OCI-LY1 (cell line): ENCODE data around the gene TCERG1L.

Experiments
- EZH2 ChIP-seq: fragments of 200-600 bp; sonication (generic), shearing (Covaris generic); IDR thresholded peaks from 2 replicates; pipeline ENCODE4 v1.8.0; 2017; ENCODE audit warnings: borderline replicate concordance, mixed run types, mild to moderate bottlenecking, antibody characterized with exemption, low read length, moderate library complexity, mixed read lengths
- TF ChIP-seq, protein P1 (sequence below): fragments of 200-600 bp; sonication (generic), shearing (Covaris generic); IDR thresholded peaks from 2 replicates; pipeline ENCODE4 v1.5.1; 2017; ENCODE audit warnings: mild to moderate bottlenecking, antibody characterized with exemption, low read length, moderate library complexity, mixed read lengths

DNA sequence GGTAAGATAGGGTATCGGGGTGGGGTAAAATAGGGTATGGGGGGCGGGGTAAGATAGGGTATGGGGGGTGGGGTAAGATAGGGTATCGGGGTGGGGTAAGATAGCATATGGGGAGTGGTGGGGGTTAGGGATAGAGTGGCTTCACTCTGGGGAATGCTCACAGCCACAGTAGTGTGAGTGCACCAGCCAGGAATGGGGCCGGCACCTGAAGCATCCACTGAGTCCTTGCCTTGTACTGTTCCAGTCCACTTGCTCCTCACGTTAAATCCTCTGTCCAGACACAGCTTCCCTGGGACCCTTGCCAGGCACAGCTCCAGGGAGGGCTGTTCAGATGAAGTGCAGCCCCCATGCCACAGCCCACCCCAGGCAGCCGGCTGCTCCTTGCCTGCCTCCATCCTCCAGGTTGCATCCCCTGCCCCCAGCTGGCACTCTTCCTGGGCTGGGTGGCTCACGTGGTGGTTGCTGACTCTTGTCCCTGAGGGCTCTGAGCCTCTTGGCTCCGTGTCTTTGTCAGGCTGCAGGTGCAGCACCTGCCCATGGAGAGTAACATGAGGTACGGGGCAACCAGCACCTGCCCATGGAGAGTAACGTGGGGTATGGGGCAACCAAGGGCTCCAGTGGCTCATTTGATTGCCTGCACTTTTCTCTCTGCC is 268.4 kb downstream of the TCERG1L start:
- TF ChIP-seq, protein P1, sequence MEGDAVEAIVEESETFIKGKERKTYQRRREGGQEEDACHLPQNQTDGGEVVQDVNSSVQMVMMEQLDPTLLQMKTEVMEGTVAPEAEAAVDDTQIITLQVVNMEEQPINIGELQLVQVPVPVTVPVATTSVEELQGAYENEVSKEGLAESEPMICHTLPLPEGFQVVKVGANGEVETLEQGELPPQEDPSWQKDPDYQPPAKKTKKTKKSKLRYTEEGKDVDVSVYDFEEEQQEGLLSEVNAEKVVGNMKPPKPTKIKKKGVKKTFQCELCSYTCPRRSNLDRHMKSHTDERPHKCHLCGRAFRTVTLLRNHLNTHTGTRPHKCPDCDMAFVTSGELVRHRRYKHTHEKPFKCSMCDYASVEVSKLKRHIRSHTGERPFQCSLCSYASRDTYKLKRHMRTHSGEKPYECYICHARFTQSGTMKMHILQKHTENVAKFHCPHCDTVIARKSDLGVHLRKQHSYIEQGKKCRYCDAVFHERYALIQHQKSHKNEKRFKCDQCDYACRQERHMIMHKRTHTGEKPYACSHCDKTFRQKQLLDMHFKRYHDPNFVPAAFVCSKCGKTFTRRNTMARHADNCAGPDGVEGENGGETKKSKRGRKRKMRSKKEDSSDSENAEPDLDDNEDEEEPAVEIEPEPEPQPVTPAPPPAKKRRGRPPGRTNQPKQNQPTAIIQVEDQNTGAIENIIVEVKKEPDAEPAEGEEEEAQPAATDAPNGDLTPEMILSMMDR: no peak
- TF ChIP-seq EZH2: no peak
